ENCODE results near the gene MCRIP1.

MCRIP1 gene

GRCh38 chr17:81833160-81833920 lies at the start of gene MCRIP1:
Gene MCRIP1 (minus strand): TSS chr17:81833291. CDS start chr17:81824506, 8,785 bp downstream.
- peak; percentile 94 for DNase-seq (ENCODE audit: low read depth)

GRCh38 chr17:81879121-81879520 lies 46.0 kb upstream of the MCRIP1 start:
- DNase-seq (ENCODE audit: low read depth): no peak

- no peak for DNase-seq (ENCODE audit: low read depth)
These were observed 45.2 kb upstream of the MCRIP1 start for GRCh38 chr17:81878294-81878693.

- no peak for DNase-seq (ENCODE audit: low read depth)
These were observed 44.5 kb upstream of the MCRIP1 start for GRCh38 chr17:81877569-81877968.

- peak; percentile 96 for DNase-seq (ENCODE audit: low read depth)
These were observed 38.5 kb upstream of the MCRIP1 start for GRCh38 chr17:81871387-81872230.

- DNase-seq (ENCODE audit: low read depth): no peak
These were observed 37.9 kb upstream of the MCRIP1 start, which contains the start of gene ARHGDIA for GRCh38 chr17:81870981-81871386. Gene ARHGDIA (minus strand): TSS chr17:81871337. CDS start chr17:81869930, 1,407 bp downstream.

- no peak for DNase-seq (ENCODE audit: low read depth)
These were observed 37.3 kb upstream of the MCRIP1 start for GRCh38 chr17:81870131-81870980.

- peak; percentile 36 for DNase-seq (ENCODE audit: low read depth)
These were observed 36.4 kb upstream of the MCRIP1 start for GRCh38 chr17:81869221-81870130.

- DNase-seq (ENCODE audit: low read depth): no peak
These were observed 35.7 kb upstream of the MCRIP1 start for GRCh38 chr17:81868674-81869220.

- no peak for DNase-seq (ENCODE audit: low read depth)
These were observed 35.0 kb upstream of the MCRIP1 start for GRCh38 chr17:81867991-81868673.

GRCh38 chr17:81867170-81867990 lies 34.3 kb upstream of the MCRIP1 start:
- no peak for DNase-seq (ENCODE audit: low read depth)

GRCh38 chr17:81866440-81867169 lies 33.5 kb upstream of the MCRIP1 start:
- DNase-seq (ENCODE audit: low read depth): no peak

- DNase-seq (ENCODE audit: low read depth): no peak
These were observed 32.8 kb upstream of the MCRIP1 start for GRCh38 chr17:81865733-81866439.

- DNase-seq (ENCODE audit: low read depth): no peak
These were observed 32.3 kb upstream of the MCRIP1 start for GRCh38 chr17:81865358-81865732.

- DNase-seq (ENCODE audit: low read depth): no peak
These were observed 31.0 kb upstream of the MCRIP1 start for GRCh38 chr17:81863833-81864768.

GRCh38 chr17:81863123-81863675 lies 30.1 kb upstream of the MCRIP1 start:
- DNase-seq (ENCODE audit: low read depth): no peak

All from stimulated activated CD8-positive, alpha-beta memory T cell treated with anti-CD3 and anti-CD28 coated beads, Interleukin-4, amount 100 ng/mL, for 24 hours (primary cell).